Calu3 (cell line): ENCODE data around the gene GABARAPL2. TPM values are rescaled to one million over a fixed set of nuclear protein-coding genes. Genes with fewer than 3 reads are reported as not detected.

Experiments
- BruUV-seq: library from RNA; stranded (reverse); fragments of 400-500 nt; replicated peaks from 2 replicates; lab custom pipeline; 2021; lab: Mats Ljungman, UMichigan
- CTCF ChIA-PET: fragments of 300-600 bp; sonication (Branson Sonifier 250); formaldehyde crosslinking; loops from one replicate; lab custom pipeline; 2022; ENCODE audit warnings: antibody characterized with exemption; lab: Charles Lee
- DNase-seq: peaks from one replicate; pipeline ENCODE4 v3.0.0; 2022
- H3K27ac Mint-ChIP-seq: one replicate; pipeline ENCODE4 v1.8.0; 2022; ENCODE audit warnings: mixed read lengths; ENCODE audit not compliant: unreplicated experiment
- H3K27me3 Mint-ChIP-seq: one replicate; pipeline ENCODE4 v1.8.0; 2022; ENCODE audit warnings: mixed read lengths; ENCODE audit not compliant: unreplicated experiment
- H3K36me3 Mint-ChIP-seq: one replicate; pipeline ENCODE4 v1.8.0; 2022; ENCODE audit warnings: mild to moderate bottlenecking, moderate library complexity, mixed read lengths; ENCODE audit not compliant: insufficient read depth, unreplicated experiment
- H3K4me1 Mint-ChIP-seq: one replicate; pipeline ENCODE4 v1.8.0; 2022; ENCODE audit warnings: mild to moderate bottlenecking, low read depth, mixed read lengths; ENCODE audit not compliant: unreplicated experiment
- H3K4me3 Mint-ChIP-seq: one replicate; pipeline ENCODE4 v1.8.0; 2022; ENCODE audit warnings: mild to moderate bottlenecking, low read depth, moderate library complexity, mixed read lengths; ENCODE audit not compliant: unreplicated experiment
- H3K9me3 Mint-ChIP-seq: one replicate; pipeline ENCODE4 v1.8.0; 2022; ENCODE audit warnings: low read depth, mixed read lengths; ENCODE audit not compliant: unreplicated experiment
- CTCF ChIP-seq: fragments of 200-600 bp; IDR thresholded peaks from one replicate; pipeline ENCODE4 v1.8.0; 2022; ENCODE audit warnings: antibody characterized with exemption; ENCODE audit not compliant: unreplicated experiment
- intact Hi-C: fragments of 100-400 bp; cut with micrococcal nuclease; formaldehyde crosslinking; loops from one replicate; pipeline ENCODE4 v1.10.0; 2022; ENCODE audit not compliant: unreplicated experiment
- total RNA-seq: library from RNA; stranded (reverse); gene quantifications from 2 replicates; pipeline ENCODE4 v1.2.3, GENCODE V29; 2022

The GABARAPL2 gene
- total RNA-seq, 1 experiment from 2014 or later, result 112 TPM

- TF ChIP-seq CTCF, result no peak
- no peak overlapping the region for H3K4me3 Mint-ChIP-seq
- intact Hi-C loops, result no loop called here
- no TSS peak for BruUV-seq
- H3K36me3 Mint-ChIP-seq, result peaks cover 51% of the 10 kb centered on the region
- no peak overlapping the region for H3K27ac Mint-ChIP-seq
- H3K9me3 Mint-ChIP-seq, result peaks cover 14% of the 10 kb centered on the region
- CTCF ChIA-PET, result interaction anchor here (0.6 kb wide), 1 partner anchor 40 kb away, joined by 4 read pairs; no protein-coding TSS in a partner anchor
- peaks cover 3% of the 10 kb centered on the region for H3K4me1 Mint-ChIP-seq
- no peaks in the 10 kb centered on the region for H3K27me3 Mint-ChIP-seq
- DNase-seq, result no peak
These were observed 33.5 kb downstream of the GABARAPL2 start for GRCh38 chr16:75599452-75600277.

GRCh38 chr16:75603241-75603640 lies 37.1 kb downstream of the GABARAPL2 start:
- BruUV-seq, result no TSS peak
- peaks cover 43% of the 10 kb centered on the region for H3K36me3 Mint-ChIP-seq

GRCh38 chr16:75606507-75606906 lies 40.3 kb downstream of the GABARAPL2 start:
- Mint-ChIP-seq H3K9me3 (peaks cover 7% of the 10 kb centered on the region), H3K36me3 (peaks cover 28% of the 10 kb centered on the region), H3K27me3 (no peaks in the 10 kb centered on the region)

More at GRCh38 chr16:75603241-75603640, 37.1 kb downstream of the GABARAPL2 start:
- DNase-seq, result no peak
- H3K9me3 Mint-ChIP-seq, result peaks cover 7% of the 10 kb centered on the region
- no peak overlapping the region for H3K4me3 Mint-ChIP-seq
- H3K4me1 Mint-ChIP-seq, result no peaks in the 10 kb centered on the region
- CTCF ChIA-PET, result no interaction called here
- intact Hi-C loops, result no loop called here
- H3K27ac Mint-ChIP-seq, result no peak overlapping the region
- H3K27me3 Mint-ChIP-seq, result no peaks in the 10 kb centered on the region
- TF ChIP-seq CTCF, result no peak

More at GRCh38 chr16:75606507-75606906, 40.3 kb downstream of the GABARAPL2 start:
- H3K27ac Mint-ChIP-seq, result no peak overlapping the region
- no peak for DNase-seq
- TF ChIP-seq CTCF, result no peak
- intact Hi-C loops, result no loop called here
- H3K4me3 Mint-ChIP-seq, result no peak overlapping the region
- BruUV-seq, result no TSS peak
- H3K4me1 Mint-ChIP-seq, result no peaks in the 10 kb centered on the region
- CTCF ChIA-PET, result no interaction called here
